ENCODE results near the gene TP53I3. TPM values are rescaled to one million over a fixed set of nuclear protein-coding genes. Genes with fewer than 3 reads are reported as not detected.
A peak's percentile ranks its signal among the peaks of the same experiment; 100 is the strongest.

The TP53I3 gene
- polyA plus RNA-seq, 1 experiment: 45.1 TPM

- POLR2A ChIA-PET: no interaction called here
- CTCF ChIA-PET: interaction anchor here (0.7 kb wide), 1 partner anchor 17 kb away, joined by 3 read pairs; no protein-coding TSS in a partner anchor
- Histone ChIP-seq H3K27me3 (ENCODE audit: control insufficient read depth, insufficient read depth, low read length) (no peaks in the 10 kb centered on the region), H3K36me3 (ENCODE audit: control insufficient read depth, insufficient read depth, low read length) (no peaks in the 10 kb centered on the region), H3K4me3 (ENCODE audit: low read depth, low read length) (peak overlapping the region; percentile 75)
- DNase-seq (ENCODE audit: low read depth): no peak
- no peak for TF ChIP-seq CTCF (IDR thresholded peaks at IDR 0.05; ENCODE audit: insufficient read depth, low read depth, low read length)
Observed at GRCh38 chr2:24048769-24049484, 35.7 kb downstream of the TP53I3 start.

DNA sequence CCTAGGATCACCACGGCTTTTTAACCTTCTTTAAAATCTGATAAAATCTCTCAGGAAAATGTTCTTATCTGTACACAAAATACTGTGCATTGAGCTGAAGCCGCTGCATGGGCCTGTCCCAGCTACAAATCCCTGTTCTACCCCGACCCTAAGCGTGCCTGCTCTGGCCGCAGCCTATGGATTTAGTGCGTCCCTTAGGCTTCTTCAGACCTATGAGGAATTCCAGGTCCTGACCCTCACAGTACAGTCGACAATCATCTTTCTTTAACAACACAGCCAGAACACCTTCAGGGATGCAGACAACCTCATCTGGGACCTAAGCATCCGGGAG lies 37.0 kb downstream of the TP53I3 start:
- ChIA-PET POLR2A (interaction anchor here (1.0 kb wide), 1 partner anchor 120 kb away, joined by 4 read pairs; the partner anchor contains the start of gene ATAD2B), CTCF (interaction anchor here (0.9 to 1.1 kb wide), 2 partner anchors 15 to 18 kb away, joined by 3 read pairs; no protein-coding TSS in a partner anchor)
- H3K27me3 ChIP-seq (ENCODE audit: control insufficient read depth, insufficient read depth, low read length): no peaks in the 10 kb centered on the region
- H3K4me3 ChIP-seq (ENCODE audit: low read depth, low read length): no peak overlapping the region
- no peak for TF ChIP-seq CTCF (IDR thresholded peaks at IDR 0.05; ENCODE audit: insufficient read depth, low read depth, low read length)
- DNase-seq (ENCODE audit: low read depth): no peak
- H3K36me3 ChIP-seq (ENCODE audit: control insufficient read depth, insufficient read depth, low read length): no peaks in the 10 kb centered on the region

DNA sequence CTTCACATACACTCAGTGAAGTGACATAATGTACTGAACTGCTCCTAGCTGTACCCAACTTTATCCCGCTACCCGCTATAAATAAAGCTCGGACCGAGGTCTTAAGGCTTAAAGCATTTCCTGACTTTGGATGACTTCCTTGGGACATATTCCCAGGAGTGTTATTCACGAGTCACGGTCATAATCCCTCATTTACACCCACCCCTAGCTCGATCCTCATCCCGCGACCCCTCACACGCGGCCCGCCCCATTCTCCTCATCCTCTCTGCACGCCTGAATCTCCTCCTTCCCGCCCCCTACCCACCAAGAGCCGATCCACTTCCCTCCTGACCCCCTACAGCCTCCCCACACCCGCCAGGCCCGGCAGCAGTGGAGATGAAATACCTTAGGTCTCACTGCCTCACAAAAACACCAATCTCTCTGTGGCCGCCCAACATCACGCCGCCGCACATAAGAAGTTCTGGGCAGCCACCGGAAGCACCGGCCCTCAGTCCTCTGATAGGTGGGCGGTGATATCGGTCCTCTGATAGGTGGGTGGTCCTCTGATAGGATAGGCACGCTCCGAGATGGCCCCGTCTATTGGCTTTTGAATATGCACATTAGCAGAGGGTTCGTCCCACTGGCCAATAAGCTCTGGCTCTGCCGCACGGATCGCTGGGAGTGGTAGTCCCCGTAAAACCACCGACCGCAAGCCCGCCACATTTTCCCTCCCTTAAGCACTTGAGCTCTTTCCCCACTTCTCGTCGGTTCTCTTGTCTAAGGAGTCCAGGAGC lies 37.5 kb downstream of the TP53I3 start, which contains the start of gene WDCP:
Gene WDCP (minus strand): TSS at position 462 of the 773 bp plus-strand sequence. CDS start 7,897 bp downstream, outside the sequence.
- DNase-seq (ENCODE audit: low read depth): peak; percentile 97
- H3K36me3 ChIP-seq (ENCODE audit: control insufficient read depth, insufficient read depth, low read length): no peaks in the 10 kb centered on the region
- ChIA-PET POLR2A (interaction anchor here (0.5 to 1.0 kb wide), 2 partner anchors 120 to 407 kb away, joined by 3 to 4 read pairs; partner anchors contain the start of gene ATAD2B), CTCF (interaction anchor here (0.9 to 1.1 kb wide), 3 partner anchors 12 to 18 kb away, joined by 3 to 4 read pairs (median 3); no protein-coding TSS in a partner anchor)
- peak within 1 kb of the TSS; percentile 81 for H3K4me3 ChIP-seq (ENCODE audit: low read depth, low read length)
- H3K27me3 ChIP-seq (ENCODE audit: control insufficient read depth, insufficient read depth, low read length): no peaks in the 10 kb centered on the region
- no peak for TF ChIP-seq CTCF (IDR thresholded peaks at IDR 0.05; ENCODE audit: insufficient read depth, low read depth, low read length)

GRCh38 chr2:24046599-24046929 lies 38.1 kb downstream of the TP53I3 start:
- TF ChIP-seq CTCF (IDR thresholded peaks at IDR 0.05; ENCODE audit: insufficient read depth, low read depth, low read length): no peak
- Histone ChIP-seq H3K27me3 (ENCODE audit: control insufficient read depth, insufficient read depth, low read length) (no peaks in the 10 kb centered on the region), H3K4me3 (ENCODE audit: low read depth, low read length) (peak overlapping the region; percentile 81), H3K36me3 (ENCODE audit: control insufficient read depth, insufficient read depth, low read length) (no peaks in the 10 kb centered on the region)
- CTCF ChIA-PET: interaction anchor here (1.1 kb wide), 2 partner anchors 13 to 17 kb away, joined by 3 to 4 read pairs; no protein-coding TSS in a partner anchor
- POLR2A ChIA-PET: interaction anchor here (0.5 kb wide), 1 partner anchor 408 kb away, joined by 3 read pairs; no protein-coding TSS in a partner anchor
- DNase-seq (ENCODE audit: low read depth): no peak

Data from BJ (cell line).